HG02938 (cell line): ENCODE measurements around the gene GPR62.

Experiments used
- ATAC-seq: cut with Tn5 transposase; IDR thresholded peaks from one replicate; pipeline ENCODE4 v1.9.1; 2021; ENCODE audit warnings: mild to moderate bottlenecking, moderate library complexity; ENCODE audit not compliant: unreplicated experiment

GPR62 gene

DNA sequence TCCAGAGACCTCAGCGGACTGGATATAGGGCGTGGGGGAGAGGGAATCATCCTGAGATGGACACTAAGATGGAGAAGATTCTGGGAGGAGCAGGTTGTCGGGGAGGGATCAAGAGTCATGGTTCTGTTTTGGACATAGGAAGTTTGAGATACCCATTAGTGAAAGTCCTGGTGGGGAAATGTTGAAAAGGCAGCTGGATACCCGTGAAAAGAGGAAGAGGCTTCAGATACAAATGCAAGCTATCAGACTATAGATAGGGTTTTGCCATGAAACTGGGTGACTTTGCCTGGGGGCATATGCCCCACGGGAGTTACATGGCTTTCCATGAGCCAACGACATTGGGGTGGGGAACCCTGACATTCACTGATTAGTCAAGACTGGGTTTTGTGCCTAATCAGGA, 1.1 kb upstream of the GPR62 start:
- no peak for ATAC-seq

GRCh38 chr3:51954713-51955112, 468 bp upstream of the GPR62 start:
- no peak for ATAC-seq

GRCh38 chr3:51955893-51956770, 951 bp downstream of the GPR62 start:
- ATAC-seq = no peak

DNA sequence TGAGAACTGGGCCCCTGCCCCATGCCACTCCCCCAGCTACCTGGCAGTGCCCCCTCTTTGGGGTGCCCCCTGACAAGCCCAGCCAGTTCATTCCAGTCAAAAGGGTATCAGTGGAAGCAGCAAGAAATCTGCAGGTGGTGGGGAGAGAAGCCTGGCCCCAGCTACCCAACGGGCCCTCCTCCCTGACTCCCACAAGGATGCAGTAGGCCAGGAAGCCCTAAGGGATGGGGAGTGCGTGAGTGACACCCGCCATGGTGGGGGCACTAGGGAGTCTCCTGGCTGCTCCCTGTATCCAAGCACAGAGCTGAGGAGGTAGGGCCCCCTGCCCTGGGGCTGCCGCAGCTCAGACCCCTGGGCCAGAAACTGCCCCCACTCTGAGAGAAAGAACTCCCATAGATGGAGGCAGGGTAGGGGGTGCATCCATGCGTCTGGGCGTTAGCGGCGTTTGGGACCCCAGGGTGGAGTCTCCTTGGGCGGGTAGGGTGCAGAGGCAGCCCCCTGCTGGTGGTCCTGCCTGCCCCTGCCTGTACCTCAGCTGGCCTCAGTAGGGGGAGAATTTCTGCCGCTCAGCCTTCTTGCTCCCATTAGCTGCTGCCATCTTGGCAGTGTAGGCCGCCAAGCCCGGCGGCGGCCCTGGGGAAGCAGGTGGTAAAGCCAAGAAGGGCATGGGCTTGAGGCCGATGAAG, 2.5 kb downstream of the GPR62 start:
- no peak for ATAC-seq

GRCh38 chr3:51958603-51959521, 3.7 kb downstream of the GPR62 start:
- ATAC-seq = no peak

DNA sequence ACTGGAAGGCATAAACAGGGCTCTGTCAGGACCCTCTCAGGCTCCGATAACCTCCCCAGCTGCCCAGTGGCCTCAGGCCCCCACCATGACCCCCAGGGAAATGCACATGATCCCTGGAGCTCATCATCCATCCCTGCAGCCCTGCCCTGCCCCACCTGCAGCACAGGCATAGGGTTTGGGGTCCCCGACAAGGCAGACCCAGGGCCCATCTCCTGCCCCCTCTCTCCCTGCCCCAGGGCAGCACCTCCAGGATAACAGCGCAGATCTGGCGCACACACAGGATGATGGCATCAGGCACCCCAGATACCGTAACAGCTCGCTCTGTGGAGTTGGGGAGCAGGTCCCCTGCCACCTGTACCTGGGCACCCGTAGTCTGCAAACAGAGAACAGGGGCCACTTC, 4.5 kb downstream of the GPR62 start:
- ATAC-seq = no peak

DNA sequence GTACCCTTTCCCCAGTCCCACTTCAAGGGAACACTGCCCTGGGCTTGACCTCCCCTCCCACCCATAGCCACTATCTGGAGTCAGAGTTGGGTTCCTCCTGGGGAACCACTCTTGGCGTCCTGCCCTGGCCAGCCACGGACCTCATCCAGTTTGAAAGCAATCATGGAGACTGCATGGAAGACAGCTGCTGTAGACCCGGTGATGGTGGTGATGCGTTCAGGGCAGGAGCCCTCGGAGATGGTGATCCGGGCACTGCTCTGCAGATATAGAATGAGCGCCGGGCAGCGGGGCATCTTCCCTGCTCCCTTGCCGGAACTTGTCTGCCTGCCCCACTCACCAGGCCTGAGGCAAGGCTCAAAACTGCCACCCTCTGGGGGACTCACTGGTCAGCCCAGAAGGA, 5.2 kb downstream of the GPR62 start:
- no peak for ATAC-seq

- ATAC-seq = no peak
These were observed 5.8 kb downstream of the GPR62 start for GRCh38 chr3:51961011-51961410.

DNA sequence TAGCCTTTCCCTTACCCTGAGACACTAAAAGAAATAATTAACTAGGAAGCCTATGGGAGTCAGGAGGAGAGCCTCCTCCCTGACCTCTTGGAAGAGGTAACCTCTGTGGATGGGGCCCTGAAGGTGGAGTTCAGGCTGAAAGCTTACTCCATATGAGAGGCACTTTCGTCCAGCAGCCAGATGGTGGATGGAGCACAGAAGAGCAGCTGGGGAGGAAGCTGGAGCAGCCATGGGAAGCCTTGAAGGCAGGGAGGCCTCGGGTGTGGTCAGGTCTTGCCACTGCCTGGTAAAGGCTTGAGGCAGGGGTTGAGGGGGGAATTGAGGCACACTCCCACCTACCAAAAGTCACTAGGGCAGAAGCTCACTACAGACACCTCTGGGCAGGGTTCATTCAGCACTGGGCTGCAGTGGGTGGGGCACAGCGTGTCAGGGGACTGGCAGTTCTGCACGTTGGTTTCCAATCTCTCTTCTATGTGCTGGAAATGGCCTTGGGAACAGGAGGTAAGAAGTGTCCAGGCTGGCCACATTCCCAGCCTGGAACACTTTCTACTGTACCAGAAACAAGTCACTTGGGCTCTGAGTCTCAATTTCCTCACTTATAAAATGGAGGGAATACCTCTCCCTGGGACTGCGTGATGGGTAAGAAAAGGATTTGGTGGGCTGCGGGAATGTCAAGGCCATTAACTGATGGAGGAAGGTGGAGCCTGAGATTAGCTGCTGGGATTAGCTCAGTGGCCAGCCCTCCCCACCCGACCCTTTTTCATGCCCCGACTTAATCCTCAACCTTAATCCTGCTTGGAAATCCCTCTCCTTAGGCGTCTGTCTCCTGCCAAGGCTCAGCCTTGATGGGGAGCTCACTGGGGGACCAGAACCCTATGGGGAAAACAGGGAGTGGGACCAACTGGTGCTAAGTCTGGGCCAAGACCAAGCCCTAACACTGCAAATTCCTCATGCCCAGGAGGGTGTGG, 6.7 kb downstream of the GPR62 start:
- ATAC-seq = no peak

DNA sequence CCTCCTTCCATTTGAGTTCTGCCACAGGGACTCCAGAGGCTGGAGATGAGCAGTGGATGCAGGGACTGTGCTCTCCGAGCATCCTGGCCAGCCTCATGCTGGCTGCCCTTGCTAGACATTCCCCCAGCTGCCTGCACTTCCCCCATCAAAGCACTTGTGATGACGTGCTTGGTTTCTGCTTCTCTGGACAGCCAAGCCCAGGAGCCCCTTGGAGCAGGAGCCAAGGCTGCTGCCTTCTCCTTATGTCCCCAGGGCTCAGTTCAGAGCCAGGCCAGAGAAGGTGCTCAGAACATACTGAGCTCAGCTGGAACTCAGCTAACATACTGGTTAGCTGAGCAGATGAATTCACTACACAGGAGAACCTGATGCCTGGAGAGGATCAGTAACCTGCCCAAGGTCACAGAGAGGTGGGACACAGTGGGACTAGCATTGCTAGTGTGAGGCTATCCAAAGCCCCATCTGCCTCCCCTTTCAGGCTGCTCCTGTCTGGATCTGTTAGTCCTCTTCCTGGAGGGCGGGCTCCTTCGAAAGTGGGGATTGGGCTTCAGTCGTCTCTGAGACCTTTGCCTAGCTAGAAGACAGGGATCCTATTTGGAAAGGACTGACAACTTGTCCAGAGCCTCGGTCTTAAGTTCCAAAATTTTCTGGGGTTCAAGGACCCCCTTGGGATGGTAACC, 7.8 kb downstream of the GPR62 start:
- no peak for ATAC-seq

DNA sequence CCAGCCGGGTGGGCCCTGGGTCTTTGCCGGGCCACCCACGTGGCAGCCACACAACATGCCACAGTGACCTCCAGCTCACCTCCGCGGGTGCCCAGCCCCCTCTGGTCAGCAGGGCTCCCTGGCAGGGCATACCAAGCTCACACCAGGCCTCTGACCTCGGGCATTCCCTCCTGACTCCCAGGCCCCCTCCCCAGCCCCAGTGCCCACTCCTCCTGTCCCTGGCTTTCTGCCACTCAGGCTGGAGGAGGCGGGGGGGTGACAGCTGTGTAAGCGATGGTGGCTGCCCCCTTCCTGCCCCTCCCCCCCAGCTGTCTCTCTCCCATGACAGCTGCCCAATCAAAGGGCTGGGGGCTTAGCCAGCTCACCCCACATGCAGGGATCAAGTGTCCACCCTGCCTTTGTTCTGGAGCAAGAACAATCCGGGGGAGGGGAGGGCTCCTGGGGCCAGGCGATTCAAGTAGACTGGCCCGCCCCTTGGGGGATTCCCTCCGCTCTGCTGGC, 8.8 kb downstream of the GPR62 start:
- ATAC-seq = no peak

- ATAC-seq = no peak
These were observed 9.3 kb downstream of the GPR62 start for GRCh38 chr3:51964521-51964920.

DNA sequence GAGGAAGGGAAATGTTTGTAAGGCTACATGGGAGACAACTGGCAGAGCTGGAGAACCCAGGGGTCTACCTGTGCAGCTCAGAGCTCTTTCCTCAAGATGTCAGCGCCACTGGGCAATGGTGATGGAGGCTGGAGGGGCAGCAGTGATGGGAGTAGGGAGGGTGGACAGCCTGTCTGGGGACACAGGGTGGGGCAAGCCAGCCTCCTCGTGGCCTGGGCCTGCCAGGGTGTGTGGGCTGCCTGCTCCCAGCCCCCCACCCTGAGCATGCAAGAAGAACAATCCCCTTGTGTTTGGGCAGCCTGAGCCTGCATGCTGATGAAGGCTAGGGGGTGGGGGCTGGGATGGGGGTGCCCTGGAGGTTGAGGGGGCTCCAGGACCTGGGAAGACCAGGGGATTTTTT, 10.8 kb downstream of the GPR62 start:
- no peak for ATAC-seq

DNA sequence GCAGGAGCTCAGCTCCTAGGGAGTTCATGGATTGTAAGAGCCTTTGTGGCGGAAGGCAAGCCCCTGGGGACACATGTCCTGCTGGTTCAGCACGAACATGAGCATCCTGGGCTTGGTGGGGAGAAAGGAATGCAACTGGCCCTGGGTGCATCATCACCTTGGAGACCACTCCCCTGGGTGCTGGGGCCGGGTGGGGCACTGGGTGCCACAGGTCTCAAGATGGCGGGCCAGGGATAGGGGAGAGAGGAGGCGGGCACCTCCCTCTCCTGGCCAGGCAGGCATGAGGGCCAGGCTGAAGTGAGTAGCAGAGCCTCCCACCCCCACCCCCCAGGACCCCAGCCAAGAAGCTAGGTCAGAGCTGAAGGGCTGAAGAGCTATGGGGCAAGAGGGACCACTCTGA, 11.3 kb downstream of the GPR62 start:
- no peak for ATAC-seq

- ATAC-seq = no peak
These were observed 11.8 kb downstream of the GPR62 start for GRCh38 chr3:51966922-51967383.

GRCh38 chr3:51967384-51968169, 12.4 kb downstream of the GPR62 start, which contains the start of gene PCBP4:
TSS of gene PCBP4 (minus strand) at chr3:51967454. CDS start at chr3:51961240, 6,214 bp downstream.
- no peak for ATAC-seq

GRCh38 chr3:51968170-51968775, 13.1 kb downstream of the GPR62 start:
- ATAC-seq = no peak
